Measurements from ENCODE around the gene KEL.

KEL gene

DNA sequence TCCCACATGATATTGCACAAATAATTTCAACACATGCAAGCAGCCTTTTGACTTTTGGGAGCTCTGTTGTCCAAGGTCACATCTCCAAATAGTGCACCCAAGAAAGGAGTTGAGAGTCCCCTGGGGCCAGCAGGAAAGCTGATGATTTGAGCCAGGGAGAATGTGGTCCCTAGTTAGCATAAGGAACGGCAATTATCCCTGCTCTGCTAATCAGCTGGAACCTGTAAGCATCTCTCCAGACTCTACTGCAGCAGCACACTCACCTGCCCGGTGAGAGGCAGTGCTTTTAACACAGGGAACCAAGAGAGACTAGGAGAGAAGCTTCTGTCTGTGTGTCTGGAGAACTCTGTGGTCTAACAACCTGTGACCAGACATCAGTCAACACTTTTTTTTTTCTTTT, 45.7 kb downstream of the KEL start:
- Histone ChIP-seq H3K4me3 (ENCODE audit: insufficient read depth, low read depth, low read length, poor library complexity, severe bottlenecking) (no peak overlapping the region), H3K27me3 (replicated peaks; ENCODE audit: control insufficient read depth, insufficient read depth, low read length, poor library complexity, severe bottlenecking) (no peaks in the 10 kb centered on the region), H3K36me3 (ENCODE audit: control insufficient read depth, insufficient read depth, low read length) (no peaks in the 10 kb centered on the region), H3K27ac (ENCODE audit: insufficient read depth, low read length, poor library complexity, severe bottlenecking) (no peak overlapping the region), H3K9me3 (ENCODE audit: control insufficient read depth, low read length) (no peaks in the 10 kb centered on the region), H3K4me1 (ENCODE audit: control insufficient read depth, insufficient read depth, low read length, poor library complexity, severe bottlenecking) (no peaks in the 10 kb centered on the region)
- DNase-seq: no peak

DNA sequence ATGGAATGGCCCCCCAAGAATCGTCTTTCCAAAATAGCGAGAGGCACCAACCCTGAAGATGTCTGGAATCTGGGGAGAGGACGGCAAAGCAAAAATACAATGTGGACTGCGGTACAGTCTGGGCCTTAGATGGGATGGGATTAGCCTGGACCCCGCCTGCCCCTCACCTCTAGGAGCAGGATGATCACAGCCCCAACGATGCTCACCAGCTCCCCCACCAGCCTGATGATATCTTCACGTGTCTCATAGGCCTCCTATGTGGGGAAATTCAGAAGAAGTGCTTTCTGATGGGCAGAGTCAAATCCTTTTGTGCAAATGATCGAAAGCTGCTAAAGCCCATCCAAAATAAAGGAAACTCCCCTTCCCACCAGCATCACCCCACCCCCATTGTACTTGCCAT, 46.8 kb downstream of the KEL start:
- Histone ChIP-seq H3K4me1 (ENCODE audit: control insufficient read depth, insufficient read depth, low read length, poor library complexity, severe bottlenecking) (no peaks in the 10 kb centered on the region), H3K36me3 (ENCODE audit: control insufficient read depth, insufficient read depth, low read length) (no peaks in the 10 kb centered on the region), H3K4me3 (ENCODE audit: insufficient read depth, low read depth, low read length, poor library complexity, severe bottlenecking) (no peak overlapping the region), H3K27ac (ENCODE audit: insufficient read depth, low read length, poor library complexity, severe bottlenecking) (no peak overlapping the region), H3K9me3 (ENCODE audit: control insufficient read depth, low read length) (no peaks in the 10 kb centered on the region), H3K27me3 (replicated peaks; ENCODE audit: control insufficient read depth, insufficient read depth, low read length, poor library complexity, severe bottlenecking) (no peaks in the 10 kb centered on the region)
- no peak for DNase-seq

DNA sequence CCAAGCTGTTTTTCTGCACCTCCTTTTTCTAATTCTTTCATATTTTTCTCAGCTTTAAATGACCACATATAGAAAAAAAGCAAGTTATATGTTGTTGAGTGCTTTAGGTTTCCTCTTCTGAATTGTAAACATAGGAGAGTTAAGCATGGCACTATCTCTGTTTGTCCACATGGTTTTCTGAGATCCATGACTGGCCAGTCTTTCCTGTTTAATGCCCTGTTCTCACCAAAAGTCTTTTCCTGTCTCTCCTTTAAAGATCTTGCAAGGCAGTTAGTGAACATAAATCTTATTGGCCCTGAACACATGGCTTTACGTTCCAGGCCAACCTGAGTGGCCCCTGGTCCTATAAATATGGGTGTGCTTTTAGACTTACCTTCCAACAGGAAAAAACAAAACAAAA, 48.0 kb downstream of the KEL start:
- no peaks in the 10 kb centered on the region for H3K9me3 ChIP-seq (ENCODE audit: control insufficient read depth, low read length)
- DNase-seq: no peak
- no peaks in the 10 kb centered on the region for H3K4me1 ChIP-seq (ENCODE audit: control insufficient read depth, insufficient read depth, low read length, poor library complexity, severe bottlenecking)
- H3K27me3 ChIP-seq (replicated peaks; ENCODE audit: control insufficient read depth, insufficient read depth, low read length, poor library complexity, severe bottlenecking): no peaks in the 10 kb centered on the region
- H3K36me3 ChIP-seq (ENCODE audit: control insufficient read depth, insufficient read depth, low read length): no peaks in the 10 kb centered on the region
- H3K4me3 ChIP-seq (ENCODE audit: insufficient read depth, low read depth, low read length, poor library complexity, severe bottlenecking): no peak overlapping the region
- H3K27ac ChIP-seq (ENCODE audit: insufficient read depth, low read length, poor library complexity, severe bottlenecking): no peak overlapping the region

GRCh38 chr7:142913566-142913965, 48.6 kb downstream of the KEL start:
- no peak for DNase-seq
- Histone ChIP-seq H3K4me3 (ENCODE audit: insufficient read depth, low read depth, low read length, poor library complexity, severe bottlenecking) (no peak overlapping the region), H3K27me3 (replicated peaks; ENCODE audit: control insufficient read depth, insufficient read depth, low read length, poor library complexity, severe bottlenecking) (no peaks in the 10 kb centered on the region), H3K4me1 (ENCODE audit: control insufficient read depth, insufficient read depth, low read length, poor library complexity, severe bottlenecking) (no peaks in the 10 kb centered on the region), H3K27ac (ENCODE audit: insufficient read depth, low read length, poor library complexity, severe bottlenecking) (no peak overlapping the region), H3K9me3 (ENCODE audit: control insufficient read depth, low read length) (no peaks in the 10 kb centered on the region), H3K36me3 (ENCODE audit: control insufficient read depth, insufficient read depth, low read length) (no peaks in the 10 kb centered on the region)

GRCh38 chr7:142913051-142913450, 49.1 kb downstream of the KEL start:
- no peaks in the 10 kb centered on the region for H3K9me3 ChIP-seq (ENCODE audit: control insufficient read depth, low read length)
- no peak for DNase-seq
- H3K36me3 ChIP-seq (ENCODE audit: control insufficient read depth, insufficient read depth, low read length): no peaks in the 10 kb centered on the region
- no peak overlapping the region for H3K27ac ChIP-seq (ENCODE audit: insufficient read depth, low read length, poor library complexity, severe bottlenecking)
- no peak overlapping the region for H3K4me3 ChIP-seq (ENCODE audit: insufficient read depth, low read depth, low read length, poor library complexity, severe bottlenecking)
- no peaks in the 10 kb centered on the region for H3K27me3 ChIP-seq (replicated peaks; ENCODE audit: control insufficient read depth, insufficient read depth, low read length, poor library complexity, severe bottlenecking)
- no peaks in the 10 kb centered on the region for H3K4me1 ChIP-seq (ENCODE audit: control insufficient read depth, insufficient read depth, low read length, poor library complexity, severe bottlenecking)

GRCh38 chr7:142910481-142910880, 51.7 kb downstream of the KEL start:
- Histone ChIP-seq H3K4me1 (ENCODE audit: control insufficient read depth, insufficient read depth, low read length, poor library complexity, severe bottlenecking) (no peaks in the 10 kb centered on the region), H3K4me3 (ENCODE audit: insufficient read depth, low read depth, low read length, poor library complexity, severe bottlenecking) (no peak overlapping the region), H3K27ac (ENCODE audit: insufficient read depth, low read length, poor library complexity, severe bottlenecking) (no peak overlapping the region), H3K27me3 (replicated peaks; ENCODE audit: control insufficient read depth, insufficient read depth, low read length, poor library complexity, severe bottlenecking) (no peaks in the 10 kb centered on the region), H3K36me3 (ENCODE audit: control insufficient read depth, insufficient read depth, low read length) (no peaks in the 10 kb centered on the region), H3K9me3 (ENCODE audit: control insufficient read depth, low read length) (no peaks in the 10 kb centered on the region)
- DNase-seq: no peak

GRCh38 chr7:142910031-142910433, 52.1 kb downstream of the KEL start:
- Histone ChIP-seq H3K4me3 (ENCODE audit: insufficient read depth, low read depth, low read length, poor library complexity, severe bottlenecking) (no peak overlapping the region), H3K36me3 (ENCODE audit: control insufficient read depth, insufficient read depth, low read length) (no peaks in the 10 kb centered on the region), H3K4me1 (ENCODE audit: control insufficient read depth, insufficient read depth, low read length, poor library complexity, severe bottlenecking) (no peaks in the 10 kb centered on the region), H3K27me3 (replicated peaks; ENCODE audit: control insufficient read depth, insufficient read depth, low read length, poor library complexity, severe bottlenecking) (no peaks in the 10 kb centered on the region), H3K9me3 (ENCODE audit: control insufficient read depth, low read length) (no peaks in the 10 kb centered on the region), H3K27ac (ENCODE audit: insufficient read depth, low read length, poor library complexity, severe bottlenecking) (no peak overlapping the region)
- DNase-seq: no peak

DNA sequence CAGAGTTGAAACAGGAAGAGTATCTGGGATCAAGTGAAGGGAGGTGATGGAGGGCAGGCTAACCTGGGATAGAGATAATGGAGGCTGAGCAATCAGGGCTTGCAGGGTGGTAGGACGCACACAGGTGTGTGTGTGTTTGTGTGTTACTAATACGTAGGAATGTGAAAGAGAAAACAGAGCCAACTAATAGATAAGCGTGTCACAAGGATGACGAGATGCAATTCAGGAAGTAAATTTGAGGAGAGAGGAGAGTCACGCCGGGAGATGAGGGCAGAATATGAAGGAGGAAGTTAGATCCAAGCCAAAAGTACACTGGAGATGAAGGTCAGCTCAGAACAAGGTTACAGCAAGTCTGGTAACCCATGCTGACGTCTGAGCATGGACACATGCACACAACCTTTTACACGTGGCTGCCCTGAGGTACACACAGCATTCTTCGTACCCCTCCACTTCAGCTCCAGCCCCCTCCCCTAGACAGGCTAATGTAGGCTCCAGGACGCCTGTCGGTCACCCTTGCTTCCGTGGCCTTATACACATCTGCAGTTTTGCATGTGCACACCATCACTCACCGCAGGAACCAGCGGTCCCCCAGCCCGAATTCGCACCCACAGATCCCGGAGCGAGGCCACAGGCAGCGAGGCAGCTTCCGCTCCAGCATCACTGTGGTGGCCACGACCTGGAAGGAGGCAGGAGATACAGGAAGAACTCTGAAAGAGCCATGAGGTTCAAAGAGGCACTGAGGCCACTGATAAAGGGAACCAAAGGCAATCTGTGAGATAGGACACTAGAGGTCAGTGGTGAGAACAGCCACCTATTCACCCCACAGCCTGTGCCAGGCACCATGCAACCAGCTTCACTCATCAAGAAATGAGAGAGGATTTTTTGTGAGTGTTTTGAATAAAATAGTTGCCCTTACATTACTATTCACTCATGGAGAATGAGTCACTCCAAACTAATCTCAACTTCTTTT, 53.0 kb downstream of the KEL start:
- Histone ChIP-seq H3K9me3 (ENCODE audit: control insufficient read depth, low read length) (no peaks in the 10 kb centered on the region), H3K27me3 (replicated peaks; ENCODE audit: control insufficient read depth, insufficient read depth, low read length, poor library complexity, severe bottlenecking) (no peaks in the 10 kb centered on the region), H3K4me3 (ENCODE audit: insufficient read depth, low read depth, low read length, poor library complexity, severe bottlenecking) (no peak overlapping the region), H3K27ac (ENCODE audit: insufficient read depth, low read length, poor library complexity, severe bottlenecking) (no peak overlapping the region), H3K36me3 (ENCODE audit: control insufficient read depth, insufficient read depth, low read length) (no peaks in the 10 kb centered on the region), H3K4me1 (ENCODE audit: control insufficient read depth, insufficient read depth, low read length, poor library complexity, severe bottlenecking) (no peaks in the 10 kb centered on the region)
- no peak for DNase-seq

- Histone ChIP-seq H3K27ac (ENCODE audit: insufficient read depth, low read length, poor library complexity, severe bottlenecking) (no peak overlapping the region), H3K36me3 (ENCODE audit: control insufficient read depth, insufficient read depth, low read length) (no peaks in the 10 kb centered on the region), H3K9me3 (ENCODE audit: control insufficient read depth, low read length) (no peaks in the 10 kb centered on the region), H3K27me3 (replicated peaks; ENCODE audit: control insufficient read depth, insufficient read depth, low read length, poor library complexity, severe bottlenecking) (no peaks in the 10 kb centered on the region), H3K4me1 (ENCODE audit: control insufficient read depth, insufficient read depth, low read length, poor library complexity, severe bottlenecking) (no peaks in the 10 kb centered on the region), H3K4me3 (ENCODE audit: insufficient read depth, low read depth, low read length, poor library complexity, severe bottlenecking) (no peak overlapping the region)
- DNase-seq: no peak
Observed at GRCh38 chr7:142908290-142908689, 53.9 kb downstream of the KEL start.

DNA sequence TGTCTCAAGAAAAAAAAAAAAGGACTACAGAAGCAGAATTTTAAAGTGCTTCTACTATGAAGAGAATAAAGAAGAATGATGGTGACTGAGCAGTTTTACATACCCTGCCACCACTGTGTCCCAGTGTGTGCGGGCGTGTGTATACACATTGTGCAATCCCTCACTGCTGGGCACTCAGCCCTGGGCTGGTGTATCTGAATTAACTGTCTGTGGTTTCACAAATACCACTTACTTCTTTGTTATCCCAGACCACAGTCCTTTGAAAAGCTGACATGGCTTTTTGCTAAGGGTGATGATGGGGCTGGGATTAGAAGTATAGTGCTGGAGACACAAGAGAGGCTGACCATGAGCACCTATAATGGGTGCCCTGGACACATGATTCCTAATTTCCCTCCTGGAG, 55.5 kb downstream of the KEL start:
- Histone ChIP-seq H3K4me3 (ENCODE audit: insufficient read depth, low read depth, low read length, poor library complexity, severe bottlenecking) (no peak overlapping the region), H3K27ac (ENCODE audit: insufficient read depth, low read length, poor library complexity, severe bottlenecking) (no peak overlapping the region), H3K4me1 (ENCODE audit: control insufficient read depth, insufficient read depth, low read length, poor library complexity, severe bottlenecking) (no peaks in the 10 kb centered on the region), H3K36me3 (ENCODE audit: control insufficient read depth, insufficient read depth, low read length) (no peaks in the 10 kb centered on the region), H3K27me3 (replicated peaks; ENCODE audit: control insufficient read depth, insufficient read depth, low read length, poor library complexity, severe bottlenecking) (no peaks in the 10 kb centered on the region), H3K9me3 (ENCODE audit: control insufficient read depth, low read length) (no peaks in the 10 kb centered on the region)
- DNase-seq: no peak
